Neuron (in vitro differentiated cells): ENCODE results near the gene MRPS11.
"Not testable (repeated sequence)": the region's sequence is repeated elsewhere in the genome, so short reads cannot be mapped to it uniquely, and the experiment has no call there.

Experiments
- H2AFZ ChIP-seq: one replicate; pipeline ENCODE4 v1.6.1; 2013; ENCODE audit warnings: low read depth, mild to moderate bottlenecking, inconsistent platforms, low read length, moderate library complexity
- H3K27me3 ChIP-seq: one replicate; pipeline ENCODE4 v1.6.1; 2013; ENCODE audit warnings: low read length; ENCODE audit not compliant: insufficient read depth
- H3K36me3 ChIP-seq: one replicate; pipeline ENCODE4 v1.6.1; 2013; ENCODE audit warnings: low read length; ENCODE audit not compliant: insufficient read depth
- H3K4me1 ChIP-seq: one replicate; pipeline ENCODE4 v1.6.1; 2013; ENCODE audit warnings: low read length; ENCODE audit not compliant: insufficient read depth
- H3K4me3 ChIP-seq: 2 replicates; pipeline ENCODE4 v1.5.1; 2013; ENCODE audit warnings: mild to moderate bottlenecking, low read length, moderate library complexity
- H3K9me3 ChIP-seq: one replicate; pipeline ENCODE4 v1.6.1; 2013; ENCODE audit warnings: low read length

MRPS11 gene

GRCh38 chr15:88511161-88511560 is 43.7 kb downstream of the MRPS11 start:
- Histone ChIP-seq H3K36me3 (peaks cover 75% of the 10 kb centered on the region), H3K27me3 (no peaks in the 10 kb centered on the region), H3K9me3 (peaks cover 4% of the 10 kb centered on the region), H3K4me1 (no peaks in the 10 kb centered on the region), H2AFZ (no peak overlapping the region), H3K4me3 (no peak overlapping the region)

DNA sequence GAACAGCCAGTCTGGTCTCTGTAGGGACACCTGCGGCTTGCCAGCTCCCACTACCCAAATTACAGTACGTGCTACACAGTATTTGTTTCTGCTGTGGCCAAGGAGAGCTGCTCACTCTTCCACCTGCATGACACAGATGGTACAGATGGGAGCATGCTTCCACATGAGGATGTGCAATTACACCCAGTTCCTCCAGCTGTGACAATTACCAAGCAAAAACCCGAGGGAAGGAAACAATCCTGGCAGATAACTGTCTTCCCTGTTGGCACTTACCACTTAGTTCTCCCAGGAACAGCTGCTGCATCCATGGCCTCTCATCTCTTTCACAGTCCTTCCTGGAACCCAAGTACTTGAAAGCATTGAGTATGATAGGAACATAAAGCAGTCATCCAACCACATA is 44.6 kb downstream of the MRPS11 start:
- H3K36me3 ChIP-seq = peaks cover 74% of the 10 kb centered on the region
- peaks cover 4% of the 10 kb centered on the region for H3K9me3 ChIP-seq
- no peaks in the 10 kb centered on the region for H3K27me3 ChIP-seq
- no peak overlapping the region for H3K4me3 ChIP-seq
- H3K4me1 ChIP-seq = no peaks in the 10 kb centered on the region
- no peak overlapping the region for H2AFZ ChIP-seq

- Histone ChIP-seq H3K9me3 (peaks cover 4% of the 10 kb centered on the region), H2AFZ (no peak overlapping the region), H3K4me3 (no peak overlapping the region), H3K27me3 (no peaks in the 10 kb centered on the region), H3K4me1 (no peaks in the 10 kb centered on the region), H3K36me3 (peaks cover 72% of the 10 kb centered on the region)
These were observed 45.1 kb downstream of the MRPS11 start for GRCh38 chr15:88512601-88513000.

GRCh38 chr15:88513195-88513594 is 45.7 kb downstream of the MRPS11 start:
- peaks cover 69% of the 10 kb centered on the region for H3K36me3 ChIP-seq
- H3K4me1 ChIP-seq = no peaks in the 10 kb centered on the region
- no peak overlapping the region for H2AFZ ChIP-seq
- H3K9me3 ChIP-seq = peaks cover 4% of the 10 kb centered on the region
- no peak overlapping the region for H3K4me3 ChIP-seq
- no peaks in the 10 kb centered on the region for H3K27me3 ChIP-seq

GRCh38 chr15:88518903-88519302 is 51.4 kb downstream of the MRPS11 start:
- H3K4me1 ChIP-seq = no peaks in the 10 kb centered on the region
- H3K27me3 ChIP-seq = no peaks in the 10 kb centered on the region
- no peak overlapping the region for H3K4me3 ChIP-seq
- peaks cover 43% of the 10 kb centered on the region for H3K36me3 ChIP-seq
- H2AFZ ChIP-seq = no peak overlapping the region
- no peaks in the 10 kb centered on the region for H3K9me3 ChIP-seq

DNA sequence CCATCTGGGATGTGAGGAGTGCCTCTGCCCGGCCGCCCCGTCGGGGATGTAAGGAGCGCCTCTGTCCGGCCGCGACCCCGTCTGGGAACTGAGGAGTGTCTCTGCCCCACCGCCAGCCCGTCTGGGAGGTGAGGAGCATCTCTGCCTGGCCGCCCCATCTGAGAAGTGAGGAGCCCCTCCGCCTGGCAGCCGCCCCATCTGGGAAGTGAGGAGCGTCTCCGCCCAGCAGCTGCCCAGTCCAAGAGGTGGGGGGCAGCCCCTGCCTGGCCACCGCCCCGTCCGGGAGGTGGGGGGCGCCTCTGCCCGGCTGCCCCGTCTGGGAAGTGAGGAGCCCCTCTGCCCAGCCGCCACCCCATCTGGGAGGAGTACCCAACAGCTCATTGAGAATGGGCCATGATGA is 56.6 kb downstream of the MRPS11 start:
- H3K27me3 ChIP-seq, H2AFZ ChIP-seq, H3K9me3 ChIP-seq, H3K4me1 ChIP-seq, H3K4me3 ChIP-seq: not testable (repeated sequence)
- H3K36me3 ChIP-seq = peaks cover 59% of the 10 kb centered on the region

DNA sequence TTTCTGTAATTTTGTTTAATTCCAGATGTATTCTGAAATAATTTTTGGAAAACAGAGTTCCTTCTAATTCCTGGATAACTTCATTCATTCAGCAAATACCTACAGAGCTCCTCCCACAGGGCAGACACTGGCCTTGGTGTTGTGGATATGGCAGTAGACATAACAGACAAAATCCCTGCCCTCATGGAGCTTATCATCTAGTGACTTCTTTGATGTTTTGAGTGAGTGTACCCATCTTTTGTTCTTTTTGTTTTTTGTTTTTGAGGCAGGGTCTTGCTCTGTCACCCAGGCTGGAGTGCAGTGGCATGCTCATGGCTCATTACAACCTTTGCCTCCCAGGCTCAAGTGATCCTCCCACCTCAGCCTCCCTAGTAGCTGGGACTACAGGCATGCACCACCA is 57.9 kb downstream of the MRPS11 start:
- Histone ChIP-seq H2AFZ (no peak overlapping the region), H3K4me3 (no peak overlapping the region), H3K9me3 (peaks cover 3% of the 10 kb centered on the region), H3K27me3 (no peaks in the 10 kb centered on the region), H3K4me1 (no peaks in the 10 kb centered on the region), H3K36me3 (peaks cover 67% of the 10 kb centered on the region)

GRCh38 chr15:88526247-88526879 is 58.9 kb downstream of the MRPS11 start:
- Histone ChIP-seq H3K4me3 (no peak overlapping the region), H3K9me3 (peaks cover 3% of the 10 kb centered on the region), H3K36me3 (peaks cover 76% of the 10 kb centered on the region)

DNA sequence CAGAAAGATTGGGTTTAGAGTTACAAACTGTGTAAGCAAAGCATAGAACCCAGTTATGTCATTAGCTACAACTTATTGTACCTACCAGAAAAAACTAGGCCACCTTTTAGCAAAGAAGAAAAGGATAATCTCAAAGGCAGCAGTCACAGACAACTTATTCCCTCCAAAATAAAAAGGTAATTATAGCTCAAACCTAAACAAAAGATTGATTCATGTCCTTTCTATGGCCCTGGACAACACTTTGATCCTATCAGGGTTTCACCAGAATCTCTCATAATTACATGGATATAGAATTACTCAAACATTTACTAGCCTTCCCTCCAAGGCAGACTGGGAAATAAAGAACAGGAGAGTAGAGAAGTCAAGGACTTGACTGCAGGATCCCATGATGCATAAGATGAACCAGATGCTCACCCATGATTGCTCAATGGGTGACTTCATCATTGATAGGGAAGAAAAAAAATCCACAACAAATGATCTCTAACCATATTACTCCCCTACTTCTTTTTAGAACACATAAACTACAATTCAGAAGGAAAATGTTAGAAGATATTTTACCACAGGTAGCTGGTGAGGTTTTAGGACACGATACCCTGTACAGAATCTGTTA is 61.6 kb downstream of the MRPS11 start:
- Histone ChIP-seq H3K4me1 (no peaks in the 10 kb centered on the region), H3K36me3 (peaks cover 70% of the 10 kb centered on the region), H2AFZ (no peak overlapping the region), H3K4me3 (no peak overlapping the region), H3K27me3 (no peaks in the 10 kb centered on the region), H3K9me3 (peaks cover 3% of the 10 kb centered on the region)

More at GRCh38 chr15:88526247-88526879, 58.9 kb downstream of the MRPS11 start:
- Histone ChIP-seq H3K4me1 (no peaks in the 10 kb centered on the region), H3K27me3 (no peaks in the 10 kb centered on the region), H2AFZ (no peak overlapping the region)
